SH-SY5Y (cell line): ENCODE measurements around the gene LIFR.

Experiments used
- GATA2 ChIP-seq: IDR thresholded peaks from 2 replicates; pipeline ENCODE4 v1.6.1; 2011; ENCODE audit warnings: mild to moderate bottlenecking, low read depth, low read length
- GATA3 ChIP-seq: IDR thresholded peaks from 2 replicates; pipeline ENCODE4 v1.6.1; 2011; ENCODE audit warnings: low read depth, mild to moderate bottlenecking, low read length, moderate library complexity

The LIFR gene

DNA sequence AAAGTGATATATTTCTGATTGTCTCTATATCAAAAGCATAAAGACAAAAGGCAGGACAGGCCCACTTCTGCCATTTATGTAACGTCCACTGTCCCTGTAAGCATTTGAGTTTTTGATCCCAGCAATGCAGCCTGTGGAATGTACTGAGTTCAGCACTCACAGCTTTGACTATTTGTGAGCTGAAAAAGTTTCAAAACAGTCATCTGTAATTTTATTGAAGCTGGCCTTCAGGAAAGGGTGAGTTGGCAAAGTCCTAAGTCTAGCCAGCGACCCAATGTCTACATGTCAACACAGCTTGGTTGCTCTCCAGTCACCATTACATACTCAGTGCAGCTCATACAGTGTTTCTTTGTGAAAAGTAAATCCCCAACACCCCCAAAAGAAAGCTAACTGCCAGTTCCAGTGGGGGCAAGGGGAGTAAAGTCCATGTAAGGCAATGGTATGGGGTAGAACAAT is 9.7 kb downstream of the LIFR start:
- no peak for TF ChIP-seq GATA3
- no peak for TF ChIP-seq GATA2

DNA sequence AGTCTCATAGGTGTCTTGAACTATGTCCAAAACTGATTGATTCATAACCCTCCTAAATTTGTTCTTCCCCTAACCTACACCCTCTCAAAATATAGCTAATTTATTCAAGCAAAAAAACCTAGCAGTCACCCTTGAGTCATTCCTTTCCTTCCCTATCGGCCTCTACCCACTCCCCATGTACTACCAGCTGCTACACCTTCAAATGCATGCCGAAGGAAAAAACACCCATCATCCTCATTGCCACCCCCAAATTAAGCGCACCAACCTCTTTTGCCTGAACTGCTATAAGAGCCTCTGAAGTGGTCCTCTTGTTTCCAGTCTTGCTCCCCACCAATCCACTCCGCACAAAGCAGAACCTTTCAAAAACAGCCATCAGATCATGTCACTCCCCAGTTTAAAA is 12.6 kb downstream of the LIFR start:
- no peak for TF ChIP-seq GATA3
- no peak for TF ChIP-seq GATA2

DNA sequence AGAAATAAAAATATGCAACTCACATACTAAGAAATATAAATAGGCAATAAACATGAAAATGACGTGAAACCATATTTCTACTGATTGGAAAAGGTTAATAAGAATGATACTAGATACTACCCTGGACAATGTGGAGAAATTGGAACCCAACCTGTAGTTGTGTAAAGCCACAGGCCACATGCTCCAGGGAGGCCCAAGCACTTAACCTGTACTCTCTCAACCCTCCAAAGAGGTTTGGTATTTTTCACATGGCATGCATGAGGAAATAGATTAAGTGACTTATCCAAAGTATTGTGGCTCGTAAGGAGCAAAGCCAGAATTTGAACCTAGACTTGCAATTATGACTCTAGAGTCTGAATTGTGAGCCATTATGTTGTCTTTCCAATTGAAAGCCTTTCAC is 13.4 kb downstream of the LIFR start:
- TF ChIP-seq GATA3 = no peak
- no peak for TF ChIP-seq GATA2

DNA sequence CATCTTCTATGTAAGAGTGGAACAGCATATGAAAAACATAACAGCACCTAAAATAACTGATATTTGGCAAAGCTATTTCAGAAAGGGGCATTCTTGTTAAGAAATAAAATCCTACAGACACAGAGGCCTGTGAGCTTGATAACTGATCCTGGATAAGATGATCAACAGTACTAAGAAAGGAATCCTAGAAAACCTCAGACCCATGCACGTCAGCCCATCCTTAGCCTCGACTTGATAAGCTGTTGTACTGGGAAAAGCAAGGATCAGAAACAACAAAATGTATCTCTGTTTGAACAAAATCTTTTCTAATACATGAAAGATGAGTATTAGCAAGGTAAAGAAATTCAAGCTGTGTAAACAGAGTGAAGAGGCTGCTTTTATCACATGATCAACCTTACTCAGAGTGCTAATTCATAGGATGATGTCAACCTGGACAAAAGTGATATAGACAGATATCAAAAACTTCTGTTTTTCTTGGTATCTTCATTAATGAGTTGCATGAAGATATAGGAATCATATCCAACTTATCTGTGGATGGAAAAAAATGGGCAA is 15.2 kb downstream of the LIFR start:
- TF ChIP-seq GATA2 = no peak
- TF ChIP-seq GATA3 = no peak

DNA sequence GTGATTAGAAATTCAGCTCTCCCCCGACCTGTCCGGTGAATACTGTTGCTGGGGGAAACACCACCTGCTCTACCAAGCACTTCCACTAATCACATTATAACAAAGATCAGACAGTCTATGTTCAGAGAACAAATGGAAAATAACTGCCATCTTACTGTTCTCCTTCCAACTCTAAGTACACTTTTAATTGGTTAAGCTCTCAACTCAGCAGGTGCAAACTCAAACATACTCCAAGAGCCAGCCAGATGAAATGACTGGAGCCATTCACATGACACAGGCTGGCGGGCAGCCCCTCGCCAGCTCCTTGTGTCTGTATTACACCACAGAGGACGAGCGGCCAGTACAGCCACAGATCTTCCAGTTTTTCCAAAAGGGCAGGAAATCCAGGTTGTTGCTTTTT is 16.1 kb downstream of the LIFR start:
- no peak for TF ChIP-seq GATA2

DNA sequence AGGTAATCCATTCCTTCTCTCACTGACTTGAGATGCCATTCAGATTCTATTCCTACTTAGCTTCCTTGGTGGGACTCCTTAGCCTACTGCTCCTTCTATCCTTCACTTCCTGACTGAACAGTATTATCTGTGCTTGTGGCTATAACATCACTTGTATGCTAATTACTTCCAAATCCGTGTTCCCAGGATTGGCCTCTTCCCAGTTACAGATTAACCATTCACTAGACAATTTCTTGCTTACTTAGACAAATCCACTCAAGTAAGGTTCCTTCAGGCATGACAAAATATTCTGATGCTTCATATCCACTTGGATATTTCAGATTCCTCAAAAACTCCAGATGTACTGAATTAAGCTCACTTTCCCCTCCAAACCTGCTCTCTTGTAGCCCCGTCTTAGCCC is 18.3 kb downstream of the LIFR start:
- TF ChIP-seq GATA2 (no peak), GATA3 (no peak)

DNA sequence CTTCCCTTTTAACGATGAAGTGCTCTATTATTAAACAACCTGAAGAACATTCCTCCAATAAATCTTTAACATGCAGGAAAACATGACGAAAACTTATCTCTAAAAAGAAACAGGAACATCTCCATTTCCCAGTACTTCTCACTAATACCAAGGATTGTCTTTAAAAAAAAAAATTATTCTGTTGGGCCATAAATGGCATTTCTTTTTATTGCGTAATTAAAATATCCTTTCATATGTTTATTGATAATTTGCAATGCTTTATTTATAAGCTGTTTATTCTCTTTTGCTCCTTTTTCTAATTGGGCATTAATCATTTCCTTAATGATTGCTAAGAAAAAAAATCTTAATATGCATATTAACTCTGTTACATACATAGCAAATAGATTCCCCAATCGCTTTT is 18.9 kb downstream of the LIFR start:
- TF ChIP-seq GATA2 = no peak
- no peak for TF ChIP-seq GATA3

DNA sequence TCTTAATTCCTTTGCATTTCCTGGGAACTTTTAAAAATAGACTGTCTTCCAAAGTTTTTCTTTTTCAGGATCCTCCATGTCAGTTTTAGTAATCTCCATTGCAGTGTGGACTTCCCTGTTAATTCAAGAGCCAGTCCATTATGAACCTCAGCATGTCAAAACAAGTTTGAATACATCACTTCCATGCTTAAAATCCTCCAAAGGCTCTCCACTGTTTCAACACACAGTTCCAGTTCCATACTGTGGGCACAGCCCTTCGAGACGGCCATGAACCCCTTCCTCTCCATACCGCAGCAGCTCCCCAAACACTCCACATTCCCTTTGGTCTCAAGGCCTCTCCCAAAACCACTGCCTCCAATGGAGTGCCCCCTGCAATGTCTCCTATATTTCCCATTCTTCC is 19.5 kb downstream of the LIFR start:
- TF ChIP-seq GATA3 = no peak
- TF ChIP-seq GATA2 = no peak

DNA sequence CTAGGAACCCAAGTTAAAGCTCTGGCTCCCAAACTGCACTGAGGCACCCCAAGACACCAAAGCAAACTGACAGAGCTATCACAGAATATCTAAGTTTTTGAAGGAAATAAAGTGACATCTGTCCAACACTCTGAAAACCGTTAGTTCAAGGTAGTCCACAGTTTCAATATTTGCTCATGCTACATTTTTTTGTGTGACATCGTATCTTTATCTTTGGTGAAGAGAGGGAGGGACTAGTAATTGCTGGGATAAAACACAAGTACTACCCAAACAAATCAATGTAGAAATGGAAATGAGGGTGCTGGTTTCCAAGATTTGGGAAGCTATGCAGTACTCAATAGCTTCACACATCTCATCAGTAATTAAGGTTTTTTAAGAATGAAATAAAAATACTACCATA is 20.6 kb downstream of the LIFR start:
- TF ChIP-seq GATA2 = no peak
- no peak for TF ChIP-seq GATA3

DNA sequence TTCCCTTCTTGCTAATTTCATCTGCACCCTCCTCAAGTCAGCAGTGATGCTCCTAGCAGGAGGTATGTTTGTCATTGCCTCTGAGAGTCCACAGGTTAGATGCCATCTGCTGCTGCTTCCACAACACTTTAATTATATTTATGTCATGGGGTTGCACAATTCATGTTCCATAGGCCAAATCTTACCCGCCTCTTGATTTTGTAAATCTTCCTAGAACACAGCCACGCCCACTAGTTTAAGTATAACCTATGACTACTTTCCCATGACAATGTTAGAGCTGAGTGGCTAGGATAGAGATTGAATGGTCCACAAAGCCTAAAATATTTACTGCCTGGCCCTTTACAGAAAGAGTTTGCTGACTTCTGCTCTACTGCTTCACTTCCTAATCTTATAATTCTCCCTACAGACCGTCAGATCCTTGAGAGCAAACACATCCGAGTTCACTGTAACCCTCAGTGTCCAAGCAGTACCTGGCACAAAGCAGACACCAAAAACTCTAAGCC is 21.1 kb downstream of the LIFR start:
- TF ChIP-seq GATA2 (no peak), GATA3 (no peak)

DNA sequence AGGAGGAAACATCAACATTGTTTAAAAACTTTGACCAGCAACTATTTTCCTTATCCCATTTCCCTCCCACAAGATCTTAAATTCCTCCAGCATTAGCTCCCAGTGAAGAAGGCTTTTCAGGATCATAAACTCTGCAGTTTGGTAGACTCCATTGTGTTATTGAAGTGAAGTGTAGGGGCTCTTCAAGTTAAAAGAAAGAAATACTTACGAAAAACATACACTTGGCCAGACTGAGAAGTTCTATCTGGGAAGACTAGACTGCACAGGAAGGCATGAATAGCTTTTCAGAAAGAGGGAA is 22.3 kb downstream of the LIFR start:
- no peak for TF ChIP-seq GATA2
- TF ChIP-seq GATA3 = no peak

DNA sequence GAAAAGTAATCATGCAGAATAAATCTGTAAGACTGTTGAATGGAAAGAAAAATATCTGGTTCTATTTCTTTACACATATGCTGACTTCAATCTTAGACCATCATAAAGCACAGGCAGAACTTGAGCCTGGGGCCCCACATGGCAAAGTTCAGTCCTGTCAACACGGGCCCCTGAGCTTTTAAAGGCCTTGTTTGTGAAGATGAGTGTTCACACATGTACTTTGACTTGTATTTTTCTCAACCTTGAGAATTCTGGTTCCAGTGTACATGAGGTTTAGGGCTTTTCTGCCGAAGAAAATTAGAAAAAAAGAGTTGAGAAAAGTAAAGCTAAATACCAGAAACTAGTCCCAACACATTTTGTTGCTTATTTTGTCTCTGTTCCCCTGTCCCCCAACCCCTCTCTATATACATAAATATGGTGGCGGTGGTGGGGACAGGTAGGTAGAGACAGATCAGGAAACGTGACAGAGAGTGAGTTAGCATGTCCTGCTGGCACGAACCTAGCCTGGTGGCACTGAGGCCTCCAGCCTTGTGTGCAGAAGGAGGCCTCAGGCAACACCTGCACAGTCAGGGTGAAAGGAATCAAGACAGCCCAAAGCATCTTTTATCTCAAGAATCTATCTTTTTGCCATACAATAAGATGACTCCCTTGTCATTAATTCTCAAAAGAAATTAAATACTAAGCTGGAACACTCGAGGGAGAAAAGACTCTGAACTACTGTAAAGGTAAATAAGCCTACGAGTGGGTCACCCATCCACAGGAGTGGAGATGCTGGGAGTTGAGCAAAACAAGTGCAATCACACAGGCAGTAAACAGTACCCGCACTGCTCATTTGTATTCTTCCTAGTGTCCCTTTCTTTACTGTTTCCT is 22.9 kb downstream of the LIFR start:
- TF ChIP-seq GATA3 (no peak), GATA2 (no peak)

DNA sequence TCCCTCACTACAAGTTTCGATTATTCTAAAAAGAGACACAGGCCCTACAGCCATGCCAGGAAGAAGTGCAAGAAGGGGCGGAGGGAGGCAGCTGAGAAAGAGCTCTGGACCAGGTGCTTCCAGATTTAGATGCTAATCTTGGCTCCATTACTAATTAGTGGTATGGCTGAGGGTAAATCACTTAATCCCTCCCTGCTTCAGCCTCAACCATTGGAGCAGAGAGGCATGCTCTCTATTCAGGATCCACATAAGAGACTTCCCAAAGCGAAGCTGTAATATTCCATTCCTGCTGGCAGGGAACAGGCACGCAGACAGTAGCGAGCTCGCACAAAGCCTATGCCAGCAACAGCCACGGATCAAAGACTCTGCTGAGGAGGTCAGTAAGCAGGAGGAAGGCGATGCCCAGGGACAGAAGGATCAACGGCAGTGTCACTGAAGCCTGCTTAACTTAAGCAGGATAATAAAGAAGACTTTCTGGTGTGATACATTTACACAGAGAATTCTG is 24.2 kb downstream of the LIFR start:
- no peak for TF ChIP-seq GATA3
- TF ChIP-seq GATA2 = peak; percentile 23; the same call in 1 of the 2 replicates

DNA sequence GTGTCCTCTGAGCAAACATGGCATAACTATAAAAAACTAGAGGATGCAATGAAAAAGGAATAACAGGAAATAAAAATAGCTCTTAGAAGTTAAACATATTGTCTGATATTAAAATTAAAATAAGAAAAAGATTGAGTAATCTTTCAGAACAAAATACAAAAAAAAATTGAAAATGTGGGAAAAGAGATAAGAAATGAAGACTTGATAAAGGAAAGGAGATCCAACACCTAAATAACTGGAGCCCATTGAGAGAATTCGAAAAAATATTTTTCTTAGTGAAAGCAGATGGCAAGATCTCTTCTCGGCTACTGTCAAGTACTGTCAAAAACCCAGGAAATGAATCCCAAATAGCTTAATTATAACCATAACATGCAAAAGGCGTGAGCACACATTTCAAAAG is 24.9 kb downstream of the LIFR start:
- TF ChIP-seq GATA3 (no peak), GATA2 (no peak)

DNA sequence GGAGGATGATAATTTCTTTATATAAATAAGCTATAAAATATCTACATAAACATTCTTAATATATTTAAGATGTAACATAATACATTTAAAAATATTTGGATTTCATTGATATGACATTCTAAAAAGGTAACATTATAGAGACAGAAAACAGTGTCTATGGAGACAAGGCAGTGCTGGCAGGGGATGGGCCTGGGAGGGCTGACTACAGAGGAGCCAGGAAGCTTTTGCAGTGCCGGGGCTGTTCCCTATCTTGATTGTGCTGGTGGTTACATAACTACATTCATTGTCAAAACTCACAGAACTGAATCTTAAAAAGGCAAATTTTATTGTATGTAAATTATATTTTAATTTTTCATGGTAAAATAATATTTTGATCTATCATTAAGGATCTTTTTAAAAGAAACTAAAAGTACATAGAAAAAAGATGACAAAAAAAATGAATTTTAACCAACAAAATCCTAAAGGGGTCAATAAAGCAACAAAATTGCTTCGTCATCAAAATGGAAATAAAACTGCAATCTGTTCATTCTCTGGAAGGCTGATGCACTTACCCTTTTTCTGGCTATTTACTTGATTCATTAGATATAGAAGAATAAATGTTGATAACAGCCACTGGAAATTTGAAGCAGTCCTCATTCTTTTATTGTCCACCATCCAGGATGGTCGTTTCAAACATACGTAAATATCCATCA is 26.3 kb downstream of the LIFR start:
- TF ChIP-seq GATA2 = no peak
- TF ChIP-seq GATA3 = no peak

DNA sequence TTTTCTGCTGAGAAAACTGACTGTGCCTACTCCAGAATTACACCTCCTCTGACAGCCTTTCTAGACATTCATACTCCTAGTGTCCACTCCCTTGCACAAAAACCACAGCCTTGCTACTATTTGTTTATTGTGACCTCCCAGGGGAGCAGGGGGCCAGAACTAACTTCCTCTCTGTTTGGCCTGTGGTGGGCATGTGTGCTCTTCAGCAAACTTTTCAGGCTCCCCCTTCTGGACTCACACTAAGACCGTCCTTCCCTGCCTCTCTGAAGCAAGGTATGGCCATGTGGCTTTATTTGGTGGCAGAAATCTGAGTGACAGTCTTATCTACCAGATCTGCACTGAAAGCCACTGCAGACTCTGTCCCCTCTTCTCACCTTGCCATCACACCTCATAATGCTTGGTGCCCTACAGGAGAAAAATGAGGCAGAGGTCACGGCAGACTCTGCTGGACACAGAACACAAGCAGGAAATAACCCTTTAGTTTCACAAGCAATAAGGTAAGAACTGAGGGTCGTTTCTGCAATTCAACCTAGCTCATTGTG is 28.2 kb downstream of the LIFR start:
- TF ChIP-seq GATA2 = no peak; the same call in 1 of the 2 replicates
- no peak for TF ChIP-seq GATA3

DNA sequence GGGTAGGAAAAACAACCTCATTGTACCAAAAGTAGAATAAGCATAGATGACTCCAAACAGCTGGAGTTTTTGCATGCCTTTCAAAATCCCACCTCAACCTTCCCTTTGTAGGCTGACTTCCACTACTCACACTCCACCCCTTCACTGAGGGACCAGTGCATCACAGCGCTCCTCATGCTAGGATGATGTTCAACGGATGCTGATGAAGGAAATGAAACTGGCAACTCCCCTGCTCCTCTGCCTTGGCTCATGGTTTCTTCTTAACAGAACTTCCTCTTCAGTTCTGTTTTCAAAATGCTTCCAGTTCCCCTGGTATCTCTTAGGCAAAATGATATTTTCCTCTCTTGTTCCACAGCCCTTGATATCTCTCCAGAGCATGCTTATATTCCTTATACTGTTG is 29.0 kb downstream of the LIFR start:
- no peak for TF ChIP-seq GATA3
- TF ChIP-seq GATA2 = no peak
